SK-N-MC (cell line): Measurements from ENCODE around the gene GALNT3.

ENCODE experiments used
- DNase-seq: peaks from one replicate; pipeline ENCODE4 v3.0.0-alpha.2; 2011; ENCODE audit warnings: low read depth, low spot score
- H3K27ac ChIP-seq: fragments of 200-600 bp; sonication (generic); 2 replicates; pipeline ENCODE4 v1.5.1; 2016; ENCODE audit warnings: mixed run types
- H3K36me3 ChIP-seq: fragments of 200-600 bp; sonication (generic); 2 replicates; pipeline ENCODE4 v1.6.1; 2017; ENCODE audit warnings: antibody characterized with exemption, low read length, mixed read lengths; ENCODE audit not compliant: insufficient read depth
- H3K4me3 ChIP-seq: fragments of 200-600 bp; sonication (generic); 2 replicates; pipeline ENCODE4 v1.5.1; 2016
- H3K9ac ChIP-seq: fragments of 200-600 bp; sonication (generic); 2 replicates; pipeline ENCODE4 v1.8.0; 2017; ENCODE audit warnings: mixed run types, mixed read lengths; ENCODE audit not compliant: insufficient read length
- H3K9me3 ChIP-seq: fragments of 200-600 bp; sonication (generic); 2 replicates; pipeline ENCODE4 v1.6.1; 2017; ENCODE audit warnings: low read depth, mild to moderate bottlenecking, antibody characterized with exemption, low read length, moderate library complexity, mixed read lengths
- EZH2 ChIP-seq: fragments of 200-600 bp; sonication (generic); IDR thresholded peaks from one replicate; pipeline ENCODE4 v1.6.1; 2017; ENCODE audit warnings: antibody characterized with exemption
- FOXP2 ChIP-seq: optimal IDR thresholded peaks from 2 replicates; pipeline ENCODE3; 2011; ENCODE audit warnings: mild to moderate bottlenecking, moderate library complexity; ENCODE audit not compliant: insufficient read depth; ENCODE audit errors: extremely low read length, control extremely low read depth
- POLR2AphosphoS5 ChIP-seq: IDR thresholded peaks from 2 replicates; pipeline ENCODE4 v1.6.1; 2012; ENCODE audit warnings: mild to moderate bottlenecking, low read depth, low read length, borderline replicate concordance

Gene GALNT3

DNA sequence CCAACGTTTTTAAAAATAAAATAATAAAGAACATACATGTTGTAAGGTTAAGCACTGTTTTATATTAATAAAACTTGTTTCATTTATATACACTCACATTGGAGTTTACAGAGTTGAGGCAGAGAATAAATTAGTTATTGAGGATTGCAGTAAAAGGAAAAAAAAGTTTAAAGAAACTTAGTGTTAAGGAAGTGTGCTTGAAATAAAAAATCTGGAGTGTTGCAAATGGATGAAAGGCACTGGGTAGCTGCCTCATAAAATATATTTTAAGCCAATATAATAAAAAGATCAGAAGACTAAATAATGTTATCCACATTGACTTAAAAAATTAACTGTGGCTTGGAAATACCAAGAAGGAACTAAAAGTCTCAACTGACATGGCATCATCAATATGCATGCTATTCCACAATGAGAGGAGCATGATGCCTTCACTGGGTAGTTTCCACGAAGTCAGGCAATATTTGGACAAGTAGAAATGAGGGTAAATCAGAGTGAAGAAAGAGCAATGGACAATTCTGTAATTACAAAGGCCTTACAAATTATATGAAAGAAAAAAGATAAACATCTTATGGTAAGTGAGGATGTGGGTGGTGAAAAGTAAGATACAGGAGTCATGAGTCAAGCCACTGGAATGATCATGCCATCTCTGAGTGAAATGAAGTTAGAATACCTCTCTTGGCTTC, 2.5 kb downstream of the GALNT3 start:
- Histone ChIP-seq H3K36me3 (no peaks in the 10 kb centered on the region), H3K9me3 (no peaks in the 10 kb centered on the region), H3K4me3 (no peak overlapping the region), H3K27ac (no peak overlapping the region), H3K9ac (no peak overlapping the region)
- no peak for TF ChIP-seq EZH2
- TF ChIP-seq POLR2AphosphoS5, result no peak
- TF ChIP-seq FOXP2, result no peak
- DNase-seq, result no peak

DNA sequence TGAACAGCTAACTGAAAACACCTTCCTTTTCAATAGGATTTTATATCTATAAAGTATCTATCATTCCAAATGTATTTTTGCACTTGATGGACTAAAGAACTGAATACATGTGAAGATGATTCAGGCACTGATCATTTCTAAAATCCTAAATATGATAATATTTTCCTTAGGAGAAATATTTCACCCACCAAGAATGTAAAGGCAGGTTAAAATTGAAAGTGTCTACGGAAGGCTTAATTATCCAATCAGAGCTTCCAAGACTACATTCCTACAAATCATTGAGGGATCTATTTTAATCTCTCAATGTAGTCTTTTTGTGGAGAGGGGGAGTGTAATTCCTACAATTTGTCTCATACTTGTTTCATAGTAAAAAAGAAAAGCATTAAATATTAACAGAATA, 3.6 kb downstream of the GALNT3 start:
- Histone ChIP-seq H3K4me3 (no peak overlapping the region), H3K27ac (no peak overlapping the region), H3K9me3 (no peaks in the 10 kb centered on the region), H3K36me3 (no peaks in the 10 kb centered on the region), H3K9ac (no peak overlapping the region)
- TF ChIP-seq POLR2AphosphoS5, result no peak
- no peak for TF ChIP-seq FOXP2
- no peak for TF ChIP-seq EZH2
- DNase-seq, result no peak

DNA sequence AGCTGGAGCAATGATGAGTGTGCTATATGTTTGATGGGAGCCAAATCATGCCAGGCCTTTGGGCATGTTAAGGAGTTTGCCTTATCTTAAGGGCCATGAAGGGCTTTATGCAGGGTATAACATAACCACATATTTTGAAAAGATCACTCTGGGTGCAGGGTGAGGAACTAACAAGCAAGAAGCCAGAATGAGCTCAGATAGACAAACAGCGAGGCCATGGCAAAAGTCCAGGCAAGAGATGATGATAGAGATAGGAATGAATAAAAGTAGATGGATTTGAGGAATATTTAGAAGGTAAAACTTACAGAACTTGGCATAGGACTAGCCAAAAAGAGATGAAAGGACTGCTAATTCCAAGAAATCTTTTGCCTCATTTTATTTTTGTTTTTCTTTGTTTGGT, 6.7 kb downstream of the GALNT3 start:
- no peak for TF ChIP-seq FOXP2
- no peak for TF ChIP-seq EZH2
- TF ChIP-seq POLR2AphosphoS5, result no peak
- Histone ChIP-seq H3K9me3 (no peaks in the 10 kb centered on the region), H3K4me3 (no peak overlapping the region), H3K36me3 (no peaks in the 10 kb centered on the region), H3K9ac (no peak overlapping the region), H3K27ac (no peak overlapping the region)
- DNase-seq, result no peak

DNA sequence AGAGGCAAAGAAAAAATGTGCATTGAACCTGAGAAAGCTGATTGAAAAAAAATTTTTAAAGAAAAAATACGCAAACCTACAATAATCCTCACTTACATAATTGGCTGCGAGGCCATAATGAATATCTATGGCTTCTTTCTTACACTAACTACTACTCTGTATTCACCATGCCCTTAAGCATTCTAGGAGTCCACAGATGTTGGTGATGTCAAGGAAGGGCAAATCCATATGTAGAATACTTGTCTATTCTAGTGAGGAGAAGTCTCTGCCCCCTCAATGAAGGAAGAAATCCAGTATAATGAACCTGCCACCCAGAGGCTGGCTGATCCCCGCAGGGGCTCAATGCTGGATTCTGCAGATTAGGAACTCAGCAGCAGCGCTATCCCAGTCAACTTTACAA, 14.3 kb downstream of the GALNT3 start:
- no peaks in the 10 kb centered on the region for H3K9me3 ChIP-seq
- no peak overlapping the region for H3K9ac ChIP-seq
- no peak overlapping the region for H3K27ac ChIP-seq
- no peak for DNase-seq
- TF ChIP-seq EZH2 (no peak), FOXP2 (no peak), POLR2AphosphoS5 (no peak)
- H3K36me3 ChIP-seq, result no peaks in the 10 kb centered on the region
- H3K4me3 ChIP-seq, result no peak overlapping the region

DNA sequence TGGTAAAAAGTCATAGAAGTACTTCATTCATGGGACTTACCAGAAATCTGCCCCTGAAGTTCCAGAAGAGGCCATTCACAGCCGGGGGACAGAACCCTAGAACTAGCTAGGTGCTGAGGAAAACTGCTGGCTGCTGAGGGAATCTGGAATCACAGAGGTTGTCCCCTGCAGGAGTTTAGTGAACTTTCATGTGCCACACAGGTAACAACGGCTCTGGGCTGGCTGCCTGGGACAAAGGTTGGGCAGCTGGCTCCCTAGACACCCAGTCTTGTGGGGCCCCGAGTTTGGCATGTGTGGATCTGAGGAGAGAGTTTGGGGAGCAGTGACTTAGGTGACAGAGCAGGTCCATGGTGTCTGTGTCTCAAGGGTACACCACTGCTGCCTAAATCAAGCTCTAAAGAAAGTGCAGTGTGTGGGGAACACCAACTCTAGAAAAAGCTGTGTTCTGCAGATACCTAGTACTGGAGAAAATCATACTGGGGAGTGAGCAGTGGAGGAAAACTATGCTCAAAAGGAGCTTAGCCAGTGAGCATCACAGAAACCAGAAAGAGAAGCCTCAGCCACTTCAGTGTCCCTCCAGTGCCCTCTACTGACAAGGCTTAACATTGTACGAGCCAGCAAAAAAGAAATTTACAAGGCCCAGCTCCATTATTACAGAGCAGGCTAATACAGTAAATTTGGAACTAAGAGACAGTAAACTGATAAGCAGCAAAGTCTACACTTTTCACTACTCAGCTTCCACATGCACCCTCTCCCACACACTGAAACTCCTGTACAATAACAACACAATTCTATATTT, 15.2 kb downstream of the GALNT3 start:
- no peak for TF ChIP-seq EZH2
- no peak for TF ChIP-seq POLR2AphosphoS5
- no peak overlapping the region for H3K4me3 ChIP-seq
- H3K9ac ChIP-seq, result no peak overlapping the region
- no peak for DNase-seq
- no peak overlapping the region for H3K27ac ChIP-seq
- H3K36me3 ChIP-seq, result no peaks in the 10 kb centered on the region
- H3K9me3 ChIP-seq, result no peaks in the 10 kb centered on the region

DNA sequence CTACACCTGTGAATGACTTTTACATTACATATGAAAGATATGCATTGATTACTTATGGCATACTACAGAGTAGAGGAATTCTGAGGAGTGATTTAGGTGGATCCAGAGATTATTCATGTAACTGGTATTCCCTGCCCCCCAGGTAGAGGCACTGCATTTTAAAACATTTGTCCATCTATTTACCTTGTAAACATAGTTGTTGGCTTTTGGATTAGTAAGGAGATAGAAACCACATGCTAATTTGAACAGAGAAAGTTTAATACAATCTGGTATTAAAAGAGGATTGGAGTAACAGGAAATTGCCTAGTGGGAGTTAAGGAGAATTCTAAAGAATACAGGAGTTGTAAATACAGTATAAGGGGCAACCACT, 15.9 kb downstream of the GALNT3 start:
- H3K9ac ChIP-seq, result no peak overlapping the region
- no peak overlapping the region for H3K4me3 ChIP-seq
- no peak for TF ChIP-seq FOXP2
- TF ChIP-seq EZH2, result no peak
- no peak for TF ChIP-seq POLR2AphosphoS5
- H3K9me3 ChIP-seq, result no peaks in the 10 kb centered on the region
- H3K27ac ChIP-seq, result no peak overlapping the region
- DNase-seq, result no peak
- H3K36me3 ChIP-seq, result no peaks in the 10 kb centered on the region

DNA sequence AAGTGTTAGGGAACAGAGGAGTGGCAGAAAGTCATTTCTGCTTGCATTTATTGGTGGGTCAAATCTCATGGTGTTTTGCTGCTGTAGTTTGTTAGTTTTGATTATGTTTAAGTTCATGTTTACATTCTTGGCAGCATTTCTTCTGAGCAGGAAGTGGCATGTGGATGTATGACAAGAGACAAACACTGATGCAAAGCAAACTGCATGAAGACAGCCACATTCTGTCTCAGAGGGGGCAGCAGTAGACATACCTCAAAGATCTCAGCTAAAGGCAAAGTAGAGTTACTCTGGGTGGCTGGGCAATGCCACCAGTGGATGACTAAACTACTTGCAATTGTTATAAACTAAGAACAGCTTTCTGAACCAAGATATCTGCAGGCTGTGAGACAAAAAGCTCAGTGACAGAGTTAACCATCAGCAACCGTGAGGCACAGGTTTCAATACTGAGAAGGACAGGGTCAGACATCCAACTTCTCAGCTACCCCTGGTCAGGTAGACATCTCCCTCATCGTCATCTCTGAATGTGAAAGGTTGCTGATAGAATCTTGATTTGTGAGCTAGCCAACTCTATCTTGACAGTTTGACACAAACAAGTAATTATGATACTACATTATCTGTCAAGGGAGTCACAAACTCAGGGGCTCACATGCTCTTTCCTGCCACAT, 16.4 kb downstream of the GALNT3 start:
- no peaks in the 10 kb centered on the region for H3K9me3 ChIP-seq
- no peak for TF ChIP-seq FOXP2
- no peak for TF ChIP-seq EZH2
- TF ChIP-seq POLR2AphosphoS5, result no peak
- no peak overlapping the region for H3K9ac ChIP-seq
- no peak overlapping the region for H3K4me3 ChIP-seq
- H3K27ac ChIP-seq, result no peak overlapping the region
- no peak for DNase-seq
- no peaks in the 10 kb centered on the region for H3K36me3 ChIP-seq

DNA sequence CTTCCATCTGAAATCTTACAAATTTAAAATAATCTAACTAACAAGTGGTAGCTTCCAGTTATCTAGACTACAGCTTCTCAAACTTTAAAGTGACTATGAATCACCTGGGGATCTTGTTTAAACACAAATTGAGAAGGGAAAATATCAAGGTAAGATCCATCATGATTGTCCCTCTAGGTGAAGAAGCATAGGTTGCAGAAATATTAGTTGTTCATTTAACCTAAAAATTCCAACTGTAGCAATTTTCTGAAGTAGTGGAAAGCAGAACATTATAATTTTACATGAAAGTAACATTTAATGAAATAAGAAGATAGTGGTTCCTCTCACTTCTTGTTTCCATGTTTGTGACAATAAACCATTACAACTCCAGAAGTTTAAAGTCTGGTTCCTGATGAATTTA, 17.3 kb downstream of the GALNT3 start:
- H3K4me3 ChIP-seq, result no peak overlapping the region
- no peaks in the 10 kb centered on the region for H3K36me3 ChIP-seq
- no peaks in the 10 kb centered on the region for H3K9me3 ChIP-seq
- no peak overlapping the region for H3K27ac ChIP-seq
- H3K9ac ChIP-seq, result no peak overlapping the region
- TF ChIP-seq POLR2AphosphoS5 (no peak), EZH2 (no peak), FOXP2 (no peak)
- DNase-seq, result no peak
